IPS-18a (cell line): ENCODE data around the gene IPPK.

Source experiments
- H3K27ac ChIP-seq: one replicate; pipeline ENCODE4 v1.5.1; 2013; ENCODE audit warnings: low read length
- H3K27me3 ChIP-seq: one replicate; pipeline ENCODE4 v1.6.1; 2013; ENCODE audit warnings: mild to moderate bottlenecking, low read length; ENCODE audit not compliant: control insufficient read depth, insufficient read depth
- H3K36me3 ChIP-seq: one replicate; pipeline ENCODE4 v1.6.1; 2013; ENCODE audit warnings: low read depth, low read length; ENCODE audit not compliant: control insufficient read depth
- H3K4me1 ChIP-seq: one replicate; pipeline ENCODE4 v1.6.1; 2013; ENCODE audit warnings: low read depth, low read length; ENCODE audit not compliant: control insufficient read depth
- H3K4me3 ChIP-seq: one replicate; pipeline ENCODE4 v1.5.1; 2013; ENCODE audit warnings: low read length
- H3K9ac ChIP-seq: one replicate; pipeline ENCODE4 v1.6.1; 2013; ENCODE audit warnings: mild to moderate bottlenecking, low read length, moderate library complexity
- H3K9me3 ChIP-seq: one replicate; pipeline ENCODE4 v1.6.1; 2013; ENCODE audit warnings: low read depth, low read length; ENCODE audit not compliant: control insufficient read depth

IPPK gene

DNA sequence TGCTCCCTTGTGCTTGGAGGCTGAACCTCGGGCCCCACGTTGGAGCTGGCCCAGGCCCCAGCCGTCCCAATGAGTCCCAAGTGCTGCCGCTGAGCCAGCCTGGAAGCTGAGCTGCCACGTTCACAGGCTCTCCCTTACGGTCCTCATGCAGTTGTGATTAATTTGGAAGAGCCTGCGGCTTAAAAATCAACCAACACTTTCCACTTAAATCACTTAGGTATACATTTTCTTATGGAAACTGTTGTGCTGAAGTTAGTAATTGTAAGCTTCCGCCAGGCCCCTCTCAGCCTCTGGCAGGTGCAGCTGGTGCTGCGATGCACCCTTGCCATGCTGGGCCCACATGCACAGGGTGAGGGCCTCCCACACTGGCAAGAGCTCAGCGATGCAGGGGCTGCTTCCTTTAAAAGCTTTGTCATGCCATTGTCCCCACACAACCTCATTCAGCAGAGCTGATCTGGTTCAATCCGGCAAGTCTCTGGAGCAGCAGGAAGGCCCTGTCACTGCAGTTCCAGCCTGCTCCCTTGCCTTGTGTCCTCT, 61.0 kb downstream of the IPPK start:
- peaks cover 14% of the 10 kb centered on the region for H3K36me3 ChIP-seq
- H3K4me3 ChIP-seq, result no peak overlapping the region
- no peak overlapping the region for H3K9ac ChIP-seq
- peak overlapping the region; percentile 13 for H3K27ac ChIP-seq
- no peaks in the 10 kb centered on the region for H3K9me3 ChIP-seq
- no peaks in the 10 kb centered on the region for H3K27me3 ChIP-seq
- H3K4me1 ChIP-seq, result no peaks in the 10 kb centered on the region

DNA sequence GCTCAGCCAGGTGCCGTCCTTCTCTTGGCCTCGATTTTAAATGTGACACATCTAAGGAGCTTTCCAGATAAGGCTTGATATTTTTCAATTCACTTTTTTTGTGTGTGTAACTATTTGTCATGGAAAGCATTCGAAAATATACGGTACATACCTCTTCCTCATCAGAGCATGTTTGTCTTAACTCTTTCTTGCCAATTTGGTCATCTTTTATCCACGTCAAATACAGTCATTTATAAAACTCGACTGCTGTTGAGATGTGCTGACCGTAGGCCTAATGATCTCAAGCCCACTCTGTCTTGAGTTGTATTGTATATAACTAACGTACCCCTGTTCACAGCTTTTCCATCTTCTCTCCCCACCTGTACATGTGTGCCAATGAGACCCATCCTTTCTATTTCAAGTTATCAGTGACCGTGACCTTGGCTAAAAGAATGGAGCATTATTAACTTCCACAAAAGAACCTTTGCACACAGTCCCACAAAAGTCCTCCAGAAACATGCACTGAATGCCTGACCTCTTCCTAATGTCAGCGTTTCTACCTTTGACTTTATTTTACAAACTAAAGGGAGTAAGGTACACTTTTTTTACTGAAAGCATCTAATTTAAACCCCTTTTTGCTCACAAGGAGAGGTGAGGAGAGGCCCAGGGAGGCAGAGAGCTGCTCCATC, 61.6 kb downstream of the IPPK start:
- Histone ChIP-seq H3K4me3 (no peak overlapping the region), H3K9ac (no peak overlapping the region), H3K27me3 (no peaks in the 10 kb centered on the region), H3K36me3 (peaks cover 11% of the 10 kb centered on the region), H3K4me1 (no peaks in the 10 kb centered on the region), H3K9me3 (no peaks in the 10 kb centered on the region), H3K27ac (no peak overlapping the region)

- no peaks in the 10 kb centered on the region for H3K9me3 ChIP-seq
- H3K27ac ChIP-seq, result no peak overlapping the region
- peaks cover 5% of the 10 kb centered on the region for H3K36me3 ChIP-seq
- no peaks in the 10 kb centered on the region for H3K4me1 ChIP-seq
- no peaks in the 10 kb centered on the region for H3K27me3 ChIP-seq
- H3K4me3 ChIP-seq, result no peak overlapping the region
- no peak overlapping the region for H3K9ac ChIP-seq
Observed at GRCh38 chr9:92607773-92608172, 62.2 kb downstream of the IPPK start.

GRCh38 chr9:92607088-92607487, 62.8 kb downstream of the IPPK start:
- Histone ChIP-seq H3K27ac (no peak overlapping the region), H3K9ac (no peak overlapping the region), H3K4me1 (no peaks in the 10 kb centered on the region), H3K4me3 (no peak overlapping the region), H3K36me3 (peaks cover 2% of the 10 kb centered on the region), H3K27me3 (no peaks in the 10 kb centered on the region), H3K9me3 (no peaks in the 10 kb centered on the region)

DNA sequence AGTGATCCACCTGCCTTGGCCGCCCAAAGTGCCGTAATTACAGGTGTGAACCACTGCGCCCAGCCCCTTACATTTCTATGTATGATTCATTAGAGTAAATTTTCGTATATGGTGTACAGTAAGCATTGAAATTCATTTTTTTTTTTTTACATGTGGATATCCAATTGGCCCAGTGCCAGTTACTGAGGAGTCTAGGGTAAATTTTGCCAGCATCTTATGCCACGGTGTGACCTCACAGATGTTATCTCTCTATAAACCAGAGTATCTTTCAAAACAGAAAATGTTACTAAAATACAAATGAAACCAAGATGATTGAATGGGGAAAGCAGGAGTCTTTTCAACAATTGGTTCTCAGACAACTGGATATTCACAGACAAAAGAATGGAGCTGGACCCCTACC, 64.7 kb downstream of the IPPK start:
- no peaks in the 10 kb centered on the region for H3K36me3 ChIP-seq
- H3K9me3 ChIP-seq, result no peaks in the 10 kb centered on the region
- H3K4me1 ChIP-seq, result no peaks in the 10 kb centered on the region
- H3K4me3 ChIP-seq, result no peak overlapping the region
- no peaks in the 10 kb centered on the region for H3K27me3 ChIP-seq
- no peak overlapping the region for H3K9ac ChIP-seq
- no peak overlapping the region for H3K27ac ChIP-seq

DNA sequence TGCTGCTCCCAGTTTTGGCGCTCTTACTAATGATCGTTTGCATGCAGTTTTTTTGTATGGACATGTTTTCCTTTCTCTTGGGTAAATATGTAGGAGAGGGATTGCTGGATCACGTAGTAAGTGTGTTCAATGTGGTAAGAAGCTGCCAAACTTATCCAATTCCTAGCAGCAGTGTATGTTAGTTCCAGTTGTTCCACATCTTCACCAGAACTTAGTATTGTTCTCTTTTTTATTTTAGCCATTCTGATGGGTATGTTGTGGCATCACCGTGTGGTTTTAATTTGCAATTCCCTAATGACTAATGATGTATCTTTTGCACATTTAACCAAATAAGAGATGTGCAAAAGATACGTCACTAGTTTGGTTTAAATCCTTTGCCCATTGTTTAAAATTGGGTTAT, 65.9 kb downstream of the IPPK start:
- H3K9me3 ChIP-seq, result no peaks in the 10 kb centered on the region
- no peaks in the 10 kb centered on the region for H3K36me3 ChIP-seq
- H3K9ac ChIP-seq, result no peak overlapping the region
- no peaks in the 10 kb centered on the region for H3K27me3 ChIP-seq
- H3K4me3 ChIP-seq, result no peak overlapping the region
- H3K27ac ChIP-seq, result no peak overlapping the region
- H3K4me1 ChIP-seq, result no peaks in the 10 kb centered on the region

DNA sequence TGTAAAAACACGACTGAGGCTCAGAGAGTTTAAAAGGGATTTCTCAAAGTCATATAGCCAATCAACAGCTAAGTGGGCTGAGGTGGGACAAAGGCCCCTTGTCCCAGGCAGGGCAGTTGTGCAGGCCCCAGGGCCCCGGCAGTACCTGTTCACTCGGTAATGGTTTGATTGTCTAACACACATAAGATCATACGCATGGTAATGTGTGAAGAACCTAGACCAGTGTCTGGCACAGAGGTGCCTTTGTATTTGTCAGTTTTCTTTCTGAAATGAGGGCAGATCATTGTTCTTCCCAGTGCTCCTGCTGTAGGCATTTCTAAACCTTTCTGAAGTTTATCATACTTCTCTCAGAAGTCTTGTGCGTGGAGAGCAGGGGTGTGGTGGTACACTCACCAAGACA, 66.8 kb downstream of the IPPK start:
- Histone ChIP-seq H3K9me3 (no peaks in the 10 kb centered on the region), H3K4me3 (no peak overlapping the region), H3K36me3 (no peaks in the 10 kb centered on the region), H3K9ac (no peak overlapping the region), H3K4me1 (no peaks in the 10 kb centered on the region), H3K27ac (no peak overlapping the region), H3K27me3 (no peaks in the 10 kb centered on the region)

GRCh38 chr9:92602413-92602812, 67.5 kb downstream of the IPPK start:
- H3K4me3 ChIP-seq, result no peak overlapping the region
- no peak overlapping the region for H3K27ac ChIP-seq

DNA sequence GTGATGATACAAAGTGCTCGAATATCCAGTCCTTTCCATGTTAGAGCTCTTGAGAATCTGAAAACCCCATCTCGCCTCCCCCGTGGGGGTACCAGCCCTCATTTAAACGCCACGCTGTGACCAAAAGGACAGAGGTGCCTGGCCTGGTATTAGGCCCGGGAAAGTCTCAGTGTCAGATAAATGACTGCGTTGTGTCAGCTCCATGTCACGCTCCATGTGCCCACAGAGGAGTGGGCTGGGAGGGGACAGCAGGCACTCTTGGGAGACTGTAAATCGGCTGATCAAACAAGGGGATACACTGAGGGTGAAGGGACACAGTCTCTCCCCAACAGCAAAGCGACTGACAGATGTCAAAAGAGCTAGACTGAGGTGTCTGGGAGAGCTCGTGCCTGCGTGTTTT, 68.5 kb downstream of the IPPK start:
- no peaks in the 10 kb centered on the region for H3K4me1 ChIP-seq

More at GRCh38 chr9:92602413-92602812, 67.5 kb downstream of the IPPK start:
- no peak overlapping the region for H3K9ac ChIP-seq
- H3K4me1 ChIP-seq, result no peaks in the 10 kb centered on the region
- H3K36me3 ChIP-seq, result no peaks in the 10 kb centered on the region
- no peaks in the 10 kb centered on the region for H3K9me3 ChIP-seq
- H3K27me3 ChIP-seq, result no peaks in the 10 kb centered on the region

GRCh38 chr9:92600462-92601261, 69.3 kb downstream of the IPPK start:
- Histone ChIP-seq H3K27ac (no peak overlapping the region), H3K27me3 (no peaks in the 10 kb centered on the region), H3K36me3 (no peaks in the 10 kb centered on the region), H3K4me3 (no peak overlapping the region), H3K9ac (no peak overlapping the region), H3K4me1 (no peaks in the 10 kb centered on the region), H3K9me3 (no peaks in the 10 kb centered on the region)

More for the DNA sequence above, 68.5 kb downstream of the IPPK start:
- Histone ChIP-seq H3K27ac (no peak overlapping the region), H3K27me3 (no peaks in the 10 kb centered on the region), H3K9ac (no peak overlapping the region), H3K4me3 (no peak overlapping the region), H3K9me3 (no peaks in the 10 kb centered on the region), H3K36me3 (no peaks in the 10 kb centered on the region)

DNA sequence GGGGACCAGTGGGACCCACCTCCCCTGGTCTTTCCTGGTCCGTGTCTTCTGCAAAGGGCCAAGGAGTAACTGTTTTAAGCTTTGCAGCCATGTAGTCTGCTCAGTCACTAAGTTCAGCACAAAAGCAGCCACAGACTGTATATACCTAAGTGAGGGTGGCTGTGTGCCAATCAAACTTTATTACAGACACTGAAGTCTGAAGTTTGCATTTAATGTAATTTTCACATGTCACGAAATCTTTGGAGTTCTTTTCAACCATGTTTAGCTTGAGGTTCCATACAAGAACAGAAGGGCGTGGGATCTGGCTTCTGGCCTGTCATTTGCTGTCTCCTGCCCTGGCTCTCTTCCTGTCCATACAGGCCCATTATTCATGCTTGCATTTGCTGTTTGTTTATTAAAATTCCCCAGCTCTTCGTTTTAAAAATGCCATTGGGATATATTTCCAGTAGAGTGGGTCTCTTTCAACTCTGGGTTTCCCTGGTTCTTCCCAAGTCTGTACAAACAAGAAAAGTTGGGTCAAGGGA, 69.9 kb downstream of the IPPK start:
- Histone ChIP-seq H3K36me3 (no peaks in the 10 kb centered on the region), H3K27ac (no peak overlapping the region), H3K27me3 (no peaks in the 10 kb centered on the region), H3K9me3 (no peaks in the 10 kb centered on the region), H3K4me1 (no peaks in the 10 kb centered on the region), H3K4me3 (no peak overlapping the region), H3K9ac (no peak overlapping the region)
